HG03354 (cell line): ENCODE measurements around the gene PLEKHA6.

Source experiments
- ATAC-seq: cut with Tn5 transposase; IDR thresholded peaks from one replicate; pipeline ENCODE4 v1.9.1; 2021; ENCODE audit warnings: mild to moderate bottlenecking; ENCODE audit not compliant: unreplicated experiment, poor library complexity, severe bottlenecking

Gene PLEKHA6

GRCh38 chr1:204384636-204385352 is 25.1 kb upstream of the PLEKHA6 start:
- ATAC-seq, result no peak

- ATAC-seq, result no peak
Observed at GRCh38 chr1:204383163-204383904, 23.6 kb upstream of the PLEKHA6 start.

GRCh38 chr1:204382714-204383083 is 23.0 kb upstream of the PLEKHA6 start:
- ATAC-seq, result no peak

GRCh38 chr1:204380293-204380831 is 20.6 kb upstream of the PLEKHA6 start:
- ATAC-seq, result no peak

- ATAC-seq, result peak; percentile 49
Observed at GRCh38 chr1:204377800-204378668, 18.3 kb upstream of the PLEKHA6 start.

GRCh38 chr1:204376919-204377799 is 17.4 kb upstream of the PLEKHA6 start:
- ATAC-seq, result no peak

- ATAC-seq, result no peak
Observed at GRCh38 chr1:204376465-204376864, 16.7 kb upstream of the PLEKHA6 start.

GRCh38 chr1:204373911-204374310 is 14.2 kb upstream of the PLEKHA6 start:
- no peak for ATAC-seq

- ATAC-seq, result no peak
Observed at GRCh38 chr1:204370176-204370575, 10.4 kb upstream of the PLEKHA6 start.

GRCh38 chr1:204368996-204369726 is 9.4 kb upstream of the PLEKHA6 start:
- ATAC-seq, result no peak

- no peak for ATAC-seq
Observed at GRCh38 chr1:204367956-204368355, 8.2 kb upstream of the PLEKHA6 start.

- no peak for ATAC-seq
Observed at GRCh38 chr1:204367193-204367858, 7.6 kb upstream of the PLEKHA6 start.

- no peak for ATAC-seq
Observed at GRCh38 chr1:204366759-204367158, 7.0 kb upstream of the PLEKHA6 start.

- no peak for ATAC-seq
Observed at GRCh38 chr1:204363335-204364114, 3.8 kb upstream of the PLEKHA6 start.

GRCh38 chr1:204362984-204363334 is 3.2 kb upstream of the PLEKHA6 start:
- no peak for ATAC-seq

GRCh38 chr1:204361781-204362180 is 2.1 kb upstream of the PLEKHA6 start:
- ATAC-seq, result no peak

GRCh38 chr1:204361341-204361771 is 1.6 kb upstream of the PLEKHA6 start:
- no peak for ATAC-seq
